ENCODE data around the gene SCN7A.

SCN7A gene

DNA sequence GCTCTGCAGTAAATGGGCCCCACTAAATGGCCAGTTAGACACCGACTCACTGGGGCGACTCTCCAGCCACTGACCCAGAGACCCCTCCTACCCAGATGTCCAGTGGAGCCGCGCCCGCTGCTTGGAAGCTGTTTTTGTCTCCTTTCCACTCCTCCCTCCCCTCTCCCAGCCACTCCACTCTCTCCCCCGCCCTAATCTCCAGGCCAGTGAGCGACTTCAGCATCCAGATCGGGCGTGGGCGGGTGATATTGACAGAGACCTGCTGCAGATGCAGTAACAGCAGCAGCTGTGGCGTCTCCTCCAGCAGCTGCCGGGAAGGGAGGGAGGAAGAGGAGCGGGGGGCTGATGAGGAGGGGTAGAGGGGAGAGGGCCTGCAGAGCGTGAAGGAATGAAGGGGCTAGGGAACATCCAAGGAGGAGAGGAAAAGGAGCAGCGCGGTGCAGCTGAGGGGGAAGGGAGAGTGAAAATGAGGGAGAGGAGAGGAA, at the start of gene SCN7A:
TSS of gene SCN7A (minus strand) at position 110 of the 485 bp plus-strand sequence. CDS start 16,553 bp downstream, outside the sequence.
- DNase-seq (ENCODE audit: low read depth), result peak; percentile 74
- H3K4me1 ChIP-seq (ENCODE audit: control insufficient read depth, insufficient read depth, low read length), result peaks cover 4% of the 10 kb centered on the region
- H3K4me3 ChIP-seq (ENCODE audit: low read length), result no peak within 1 kb of the TSS
- H3K9me3 ChIP-seq (ENCODE audit: control insufficient read depth, low read length), result no peaks in the 10 kb centered on the region
- no peak within 1 kb of the TSS for H3K9ac ChIP-seq (ENCODE audit: low read length)
- peaks cover 23% of the 10 kb centered on the region for H3K27me3 ChIP-seq (replicated peaks; ENCODE audit: control insufficient read depth, insufficient read depth, low read length)
- H3K36me3 ChIP-seq (ENCODE audit: control insufficient read depth, insufficient read depth, low read length, severe bottlenecking), result no peaks in the 10 kb centered on the region

- peak; percentile 91 for DNase-seq (ENCODE audit: low read depth)
- Histone ChIP-seq H3K9me3 (ENCODE audit: control insufficient read depth, low read length) (no peaks in the 10 kb centered on the region), H3K9ac (ENCODE audit: low read length) (no peak overlapping the region), H3K4me1 (ENCODE audit: control insufficient read depth, insufficient read depth, low read length) (no peaks in the 10 kb centered on the region), H3K4me3 (ENCODE audit: low read length) (no peak overlapping the region), H3K36me3 (ENCODE audit: control insufficient read depth, insufficient read depth, low read length, severe bottlenecking) (no peaks in the 10 kb centered on the region), H3K27me3 (replicated peaks; ENCODE audit: control insufficient read depth, insufficient read depth, low read length) (peaks cover 10% of the 10 kb centered on the region)
These were observed 45.5 kb upstream of the SCN7A start for GRCh38 chr2:166539340-166540162.

GRCh38 chr2:166536111-166536510, 42.1 kb upstream of the SCN7A start:
- H3K36me3 ChIP-seq (ENCODE audit: control insufficient read depth, insufficient read depth, low read length, severe bottlenecking), result no peaks in the 10 kb centered on the region
- no peak overlapping the region for H3K4me3 ChIP-seq (ENCODE audit: low read length)
- no peak for DNase-seq (ENCODE audit: low read depth)
- no peaks in the 10 kb centered on the region for H3K9me3 ChIP-seq (ENCODE audit: control insufficient read depth, low read length)
- no peaks in the 10 kb centered on the region for H3K4me1 ChIP-seq (ENCODE audit: control insufficient read depth, insufficient read depth, low read length)
- H3K27me3 ChIP-seq (replicated peaks; ENCODE audit: control insufficient read depth, insufficient read depth, low read length), result peaks cover 14% of the 10 kb centered on the region
- H3K9ac ChIP-seq (ENCODE audit: low read length), result no peak overlapping the region

DNA sequence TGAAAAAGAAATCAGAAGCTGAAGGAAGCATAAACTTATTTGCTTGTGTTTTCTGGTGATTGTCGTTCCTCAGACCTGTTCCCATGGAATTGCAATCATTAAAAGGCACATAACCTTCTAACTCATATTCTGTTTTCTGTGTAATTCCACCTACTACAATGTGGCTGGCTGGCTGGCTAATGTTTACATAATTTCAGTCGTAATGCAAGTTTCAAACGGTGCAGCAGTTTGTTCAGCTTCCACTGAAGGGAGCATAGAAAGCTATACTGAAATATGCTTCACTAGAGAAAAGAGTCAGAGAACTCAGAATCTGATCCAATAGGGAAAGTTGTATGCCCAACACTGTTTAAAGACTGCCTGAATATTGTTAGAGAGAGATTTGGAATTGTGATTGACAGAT, 27.1 kb upstream of the SCN7A start:
- Histone ChIP-seq H3K27me3 (replicated peaks; ENCODE audit: control insufficient read depth, insufficient read depth, low read length) (no peaks in the 10 kb centered on the region), H3K4me3 (ENCODE audit: low read length) (no peak overlapping the region), H3K9ac (ENCODE audit: low read length) (no peak overlapping the region), H3K4me1 (ENCODE audit: control insufficient read depth, insufficient read depth, low read length) (no peaks in the 10 kb centered on the region), H3K36me3 (ENCODE audit: control insufficient read depth, insufficient read depth, low read length, severe bottlenecking) (no peaks in the 10 kb centered on the region), H3K9me3 (ENCODE audit: control insufficient read depth, low read length) (no peaks in the 10 kb centered on the region)
- DNase-seq (ENCODE audit: low read depth), result no peak

DNA sequence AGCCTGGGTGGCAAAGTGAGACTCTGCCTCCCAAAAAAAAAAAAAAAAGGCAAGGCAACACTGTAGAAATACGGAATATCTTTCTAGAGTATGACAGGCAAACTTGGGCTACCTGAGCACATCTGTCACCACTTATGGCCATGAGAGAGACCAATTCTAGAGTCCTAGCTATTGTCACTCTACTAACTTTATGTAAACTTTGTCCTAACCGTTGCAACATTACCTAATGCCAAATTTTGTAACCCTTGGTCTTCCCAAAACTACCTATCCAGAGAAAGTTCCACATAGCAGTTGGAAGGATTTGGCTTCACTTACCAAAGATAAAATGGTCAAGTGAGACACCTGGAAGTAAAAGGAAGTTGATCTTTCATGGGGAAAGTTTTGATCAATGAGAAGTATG, 26.6 kb upstream of the SCN7A start:
- DNase-seq (ENCODE audit: low read depth), result no peak
- H3K4me1 ChIP-seq (ENCODE audit: control insufficient read depth, insufficient read depth, low read length), result no peaks in the 10 kb centered on the region

DNA sequence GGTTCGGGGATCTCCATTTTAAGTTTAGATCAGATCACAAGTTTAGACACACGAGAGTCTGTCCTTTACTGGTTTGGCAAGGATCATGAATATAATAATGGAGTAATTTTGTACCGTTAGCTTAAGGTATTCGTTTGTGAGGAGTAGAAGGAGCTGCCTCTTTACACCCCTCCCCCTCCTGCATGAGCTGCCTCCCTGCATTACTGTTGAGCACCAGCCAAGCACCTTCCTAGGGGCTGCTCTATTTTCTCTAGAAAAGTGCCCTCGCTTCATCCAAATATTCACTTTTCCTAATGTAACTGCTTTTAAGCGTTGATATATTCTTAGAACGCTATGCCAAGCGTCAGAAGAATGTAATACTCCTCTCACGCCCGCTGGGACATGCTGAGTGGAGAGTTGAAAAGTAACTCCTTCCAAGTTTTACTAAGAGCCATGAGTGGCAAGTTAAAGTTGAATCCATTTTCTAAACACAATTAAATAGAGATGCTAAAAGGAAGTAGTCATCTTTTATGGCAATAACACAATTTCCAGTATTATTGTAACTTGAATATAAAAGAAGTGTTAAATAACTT, 25.4 kb upstream of the SCN7A start:
- no peak overlapping the region for H3K4me3 ChIP-seq (ENCODE audit: low read length)
- H3K9me3 ChIP-seq (ENCODE audit: control insufficient read depth, low read length), result no peaks in the 10 kb centered on the region
- H3K9ac ChIP-seq (ENCODE audit: low read length), result no peak overlapping the region
- H3K36me3 ChIP-seq (ENCODE audit: control insufficient read depth, insufficient read depth, low read length, severe bottlenecking), result no peaks in the 10 kb centered on the region
- no peaks in the 10 kb centered on the region for H3K4me1 ChIP-seq (ENCODE audit: control insufficient read depth, insufficient read depth, low read length)
- H3K27me3 ChIP-seq (replicated peaks; ENCODE audit: control insufficient read depth, insufficient read depth, low read length), result no peaks in the 10 kb centered on the region
- DNase-seq (ENCODE audit: low read depth), result no peak

More for the DNA sequence above, 26.6 kb upstream of the SCN7A start:
- Histone ChIP-seq H3K27me3 (replicated peaks; ENCODE audit: control insufficient read depth, insufficient read depth, low read length) (no peaks in the 10 kb centered on the region), H3K9me3 (ENCODE audit: control insufficient read depth, low read length) (no peaks in the 10 kb centered on the region), H3K36me3 (ENCODE audit: control insufficient read depth, insufficient read depth, low read length, severe bottlenecking) (no peaks in the 10 kb centered on the region), H3K4me3 (ENCODE audit: low read length) (no peak overlapping the region), H3K9ac (ENCODE audit: low read length) (no peak overlapping the region)

- Histone ChIP-seq H3K9me3 (ENCODE audit: control insufficient read depth, low read length) (no peaks in the 10 kb centered on the region), H3K4me1 (ENCODE audit: control insufficient read depth, insufficient read depth, low read length) (no peaks in the 10 kb centered on the region), H3K9ac (ENCODE audit: low read length) (no peak overlapping the region), H3K36me3 (ENCODE audit: control insufficient read depth, insufficient read depth, low read length, severe bottlenecking) (no peaks in the 10 kb centered on the region), H3K27me3 (replicated peaks; ENCODE audit: control insufficient read depth, insufficient read depth, low read length) (no peaks in the 10 kb centered on the region), H3K4me3 (ENCODE audit: low read length) (no peak overlapping the region)
- DNase-seq (ENCODE audit: low read depth), result peak; percentile 14
These were observed 24.8 kb upstream of the SCN7A start for GRCh38 chr2:166518634-166519390.

- Histone ChIP-seq H3K4me1 (ENCODE audit: control insufficient read depth, insufficient read depth, low read length) (no peaks in the 10 kb centered on the region), H3K9me3 (ENCODE audit: control insufficient read depth, low read length) (no peaks in the 10 kb centered on the region), H3K9ac (ENCODE audit: low read length) (no peak overlapping the region), H3K27me3 (replicated peaks; ENCODE audit: control insufficient read depth, insufficient read depth, low read length) (no peaks in the 10 kb centered on the region), H3K4me3 (ENCODE audit: low read length) (no peak overlapping the region), H3K36me3 (ENCODE audit: control insufficient read depth, insufficient read depth, low read length, severe bottlenecking) (no peaks in the 10 kb centered on the region)
- DNase-seq (ENCODE audit: low read depth), result no peak
These were observed 23.5 kb upstream of the SCN7A start for GRCh38 chr2:166517533-166518061.

DNA sequence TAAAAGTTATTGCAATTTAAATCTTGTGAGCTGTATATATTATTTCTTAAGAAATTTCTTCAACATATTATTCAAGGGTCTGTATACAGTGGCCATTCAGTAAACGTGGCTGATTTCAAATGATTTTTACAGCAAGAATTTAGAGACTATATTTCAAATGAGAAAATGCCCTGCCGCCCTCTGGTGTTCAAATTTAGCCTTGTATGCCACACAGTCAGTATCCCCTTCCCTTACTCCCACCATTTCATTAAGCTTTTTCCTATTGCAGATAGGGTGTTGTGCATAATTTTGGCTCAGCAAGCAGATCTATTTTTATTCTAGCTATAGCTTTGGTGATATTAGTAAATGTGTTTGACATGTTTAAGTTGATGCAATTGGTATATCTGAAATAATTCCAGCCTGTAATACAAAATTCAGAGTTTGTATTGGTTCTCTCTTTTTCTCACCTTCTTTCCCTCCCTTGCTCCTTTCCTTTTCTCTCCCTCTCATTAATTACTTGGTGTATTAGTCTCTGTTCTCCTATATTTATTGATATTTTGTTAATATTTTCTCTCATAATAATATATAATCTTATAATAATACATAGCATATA, 22.8 kb upstream of the SCN7A start:
- peak; percentile 75 for DNase-seq (ENCODE audit: low read depth)
- Histone ChIP-seq H3K4me3 (ENCODE audit: low read length) (no peak overlapping the region), H3K27me3 (replicated peaks; ENCODE audit: control insufficient read depth, insufficient read depth, low read length) (no peaks in the 10 kb centered on the region), H3K9me3 (ENCODE audit: control insufficient read depth, low read length) (no peaks in the 10 kb centered on the region), H3K9ac (ENCODE audit: low read length) (no peak overlapping the region), H3K4me1 (ENCODE audit: control insufficient read depth, insufficient read depth, low read length) (no peaks in the 10 kb centered on the region), H3K36me3 (ENCODE audit: control insufficient read depth, insufficient read depth, low read length, severe bottlenecking) (no peaks in the 10 kb centered on the region)

- Histone ChIP-seq H3K36me3 (ENCODE audit: control insufficient read depth, insufficient read depth, low read length, severe bottlenecking) (no peaks in the 10 kb centered on the region), H3K27me3 (replicated peaks; ENCODE audit: control insufficient read depth, insufficient read depth, low read length) (peaks cover 5% of the 10 kb centered on the region), H3K9me3 (ENCODE audit: control insufficient read depth, low read length) (no peaks in the 10 kb centered on the region)
These were observed 19.9 kb upstream of the SCN7A start for GRCh38 chr2:166513952-166514351.

DNA sequence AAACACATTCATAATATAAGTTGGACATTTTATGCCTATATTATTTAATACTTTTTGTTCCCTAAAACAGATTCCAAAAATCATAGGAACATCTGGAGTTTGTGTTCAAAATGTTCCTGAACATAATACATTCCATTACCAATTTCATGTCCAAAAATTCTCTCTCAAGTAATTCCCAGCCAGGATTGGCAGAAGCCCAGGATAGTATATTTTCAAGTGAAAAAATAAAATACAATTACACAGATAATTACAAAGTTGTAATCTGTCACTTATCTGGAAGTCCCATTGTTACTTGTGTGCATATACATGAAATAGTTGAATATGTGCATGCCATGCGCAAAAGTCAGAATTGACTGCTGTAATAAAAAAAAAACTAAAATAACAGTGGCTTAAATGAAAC, 5.2 kb upstream of the SCN7A start:
- DNase-seq (ENCODE audit: low read depth), result peak; percentile 9

More at GRCh38 chr2:166513952-166514351, 19.9 kb upstream of the SCN7A start:
- H3K4me1 ChIP-seq (ENCODE audit: control insufficient read depth, insufficient read depth, low read length), result no peaks in the 10 kb centered on the region
- no peak overlapping the region for H3K9ac ChIP-seq (ENCODE audit: low read length)
- H3K4me3 ChIP-seq (ENCODE audit: low read length), result no peak overlapping the region
- no peak for DNase-seq (ENCODE audit: low read depth)

More for the DNA sequence above, 5.2 kb upstream of the SCN7A start:
- Histone ChIP-seq H3K4me1 (ENCODE audit: control insufficient read depth, insufficient read depth, low read length) (peaks cover 10% of the 10 kb centered on the region), H3K9ac (ENCODE audit: low read length) (no peak overlapping the region), H3K9me3 (ENCODE audit: control insufficient read depth, low read length) (no peaks in the 10 kb centered on the region), H3K4me3 (ENCODE audit: low read length) (no peak overlapping the region), H3K36me3 (ENCODE audit: control insufficient read depth, insufficient read depth, low read length, severe bottlenecking) (no peaks in the 10 kb centered on the region), H3K27me3 (replicated peaks; ENCODE audit: control insufficient read depth, insufficient read depth, low read length) (peaks cover 8% of the 10 kb centered on the region)
